SH-SY5Y (cell line): Measurements from ENCODE around the gene FNDC3A.

Source experiments
- GATA2 ChIP-seq: IDR thresholded peaks from 2 replicates; pipeline ENCODE4 v1.6.1; 2011; ENCODE audit warnings: mild to moderate bottlenecking, low read depth, low read length
- GATA3 ChIP-seq: IDR thresholded peaks from 2 replicates; pipeline ENCODE4 v1.6.1; 2011; ENCODE audit warnings: low read depth, mild to moderate bottlenecking, low read length, moderate library complexity

- TF ChIP-seq GATA3: no peak
- TF ChIP-seq GATA2: no peak
Measured at GRCh38 chr13:49057176-49057575, 81.5 kb downstream of the FNDC3A start.
